T-helper 2 cell (primary cell): ENCODE measurements around the gene GOPC.

Source experiments
- DNase-seq, 5 experiments: peaks; one replicate each; pipeline versions ENCODE4 v3.0.0 to v3.0.0-alpha.2; 2012 to 2022

Gene GOPC

GRCh38 chr6:117595099-117595923, 7.0 kb downstream of the GOPC start:
- DNase-seq = no peak

GRCh38 chr6:117592983-117593759, 9.1 kb downstream of the GOPC start:
- no peak for DNase-seq

- DNase-seq = no peak
Measured at GRCh38 chr6:117591405-117591804, 10.9 kb downstream of the GOPC start.

- no peak for DNase-seq
Measured at GRCh38 chr6:117590447-117590846, 11.9 kb downstream of the GOPC start.

GRCh38 chr6:117585647-117586046, 16.7 kb downstream of the GOPC start:
- DNase-seq = no peak

- no peak for DNase-seq
Measured at GRCh38 chr6:117574198-117574597, 28.1 kb downstream of the GOPC start.

- no peak for DNase-seq
Measured at GRCh38 chr6:117573006-117573680, 29.2 kb downstream of the GOPC start.

GRCh38 chr6:117568831-117569410, 33.4 kb downstream of the GOPC start:
- DNase-seq = peak in 1 of 5 experiments; percentile 28

- DNase-seq = no peak
Measured at GRCh38 chr6:117568247-117568646, 34.1 kb downstream of the GOPC start.

GRCh38 chr6:117564681-117565080, 37.6 kb downstream of the GOPC start:
- no peak for DNase-seq

GRCh38 chr6:117561128-117561527, 41.2 kb downstream of the GOPC start:
- no peak for DNase-seq

- DNase-seq = no peak
Measured at GRCh38 chr6:117559299-117559698, 43.0 kb downstream of the GOPC start.

- no peak for DNase-seq
Measured at GRCh38 chr6:117558818-117559217, 43.5 kb downstream of the GOPC start.

- no peak for DNase-seq
Measured at GRCh38 chr6:117557951-117558350, 44.4 kb downstream of the GOPC start.

GRCh38 chr6:117555882-117556498, 46.3 kb downstream of the GOPC start:
- peak in 4 of 5 experiments; percentile 23 to 35 (median 28) for DNase-seq

- DNase-seq = no peak
Measured at GRCh38 chr6:117555262-117555849, 47.0 kb downstream of the GOPC start.

- DNase-seq = no peak
Measured at GRCh38 chr6:117553142-117553541, 49.2 kb downstream of the GOPC start.

- DNase-seq = no peak
Measured at GRCh38 chr6:117552618-117553017, 49.7 kb downstream of the GOPC start.

- DNase-seq = peak in 1 of 5 experiments; percentile 19
Measured at GRCh38 chr6:117550618-117551242, 51.6 kb downstream of the GOPC start.

GRCh38 chr6:117550078-117550600, 52.2 kb downstream of the GOPC start:
- no peak for DNase-seq

- peak in 2 of 5 experiments; percentile 8 to 51 for DNase-seq
Measured at GRCh38 chr6:117549611-117550010, 52.7 kb downstream of the GOPC start.
